Measurements from ENCODE around the gene ZNF688. TPM values are rescaled to one million over a fixed set of nuclear protein-coding genes. Genes with fewer than 3 reads are reported as not detected.

Gene ZNF688
- total and polyA plus RNA-seq, 2 of the 13 experiments (the other 11 are each of a cell fraction or from before 2014, with no cell fraction given): 2.4 to 5.4 TPM

DNA sequence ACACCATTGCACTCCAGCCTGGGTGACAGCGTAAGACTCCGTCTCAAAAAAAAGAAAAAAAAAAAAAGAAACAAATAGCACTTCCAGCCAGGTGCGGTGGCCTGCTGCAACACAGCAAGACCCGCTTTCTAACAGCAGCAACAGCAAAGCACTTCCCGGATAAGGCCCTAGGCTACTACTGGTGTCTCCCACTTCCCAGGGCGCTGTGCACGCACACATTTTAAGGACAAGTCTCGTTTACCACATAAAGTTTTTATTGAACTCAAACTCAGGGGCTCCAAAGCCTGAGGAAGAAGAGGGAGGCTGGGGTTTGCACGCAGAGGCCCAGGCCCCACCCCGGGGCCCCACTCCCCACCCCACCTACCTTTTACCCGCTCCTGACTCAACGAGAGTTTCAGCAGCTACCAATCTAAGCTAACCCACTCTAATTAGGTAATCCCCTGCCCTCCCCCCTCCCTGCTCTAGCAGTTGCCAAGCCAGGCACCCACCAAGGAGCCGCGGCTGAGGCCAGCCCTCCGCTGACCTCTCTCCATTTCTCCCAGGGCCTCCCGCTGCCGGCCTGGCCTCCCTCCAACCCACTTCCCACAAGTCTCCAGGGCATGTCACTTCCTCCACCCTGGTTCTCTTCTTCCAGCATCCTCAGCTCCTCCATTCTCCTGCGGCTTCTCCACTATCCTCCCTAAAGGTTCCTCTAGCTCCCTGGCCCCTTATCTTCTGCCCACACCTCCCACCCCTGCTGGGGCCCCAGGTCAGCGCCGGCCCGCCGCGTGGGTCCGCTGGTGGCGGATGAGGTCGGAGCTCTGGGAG is 47.5 kb downstream of the ZNF688 start (continued):
- TF ChIP-seq, protein P1, sequence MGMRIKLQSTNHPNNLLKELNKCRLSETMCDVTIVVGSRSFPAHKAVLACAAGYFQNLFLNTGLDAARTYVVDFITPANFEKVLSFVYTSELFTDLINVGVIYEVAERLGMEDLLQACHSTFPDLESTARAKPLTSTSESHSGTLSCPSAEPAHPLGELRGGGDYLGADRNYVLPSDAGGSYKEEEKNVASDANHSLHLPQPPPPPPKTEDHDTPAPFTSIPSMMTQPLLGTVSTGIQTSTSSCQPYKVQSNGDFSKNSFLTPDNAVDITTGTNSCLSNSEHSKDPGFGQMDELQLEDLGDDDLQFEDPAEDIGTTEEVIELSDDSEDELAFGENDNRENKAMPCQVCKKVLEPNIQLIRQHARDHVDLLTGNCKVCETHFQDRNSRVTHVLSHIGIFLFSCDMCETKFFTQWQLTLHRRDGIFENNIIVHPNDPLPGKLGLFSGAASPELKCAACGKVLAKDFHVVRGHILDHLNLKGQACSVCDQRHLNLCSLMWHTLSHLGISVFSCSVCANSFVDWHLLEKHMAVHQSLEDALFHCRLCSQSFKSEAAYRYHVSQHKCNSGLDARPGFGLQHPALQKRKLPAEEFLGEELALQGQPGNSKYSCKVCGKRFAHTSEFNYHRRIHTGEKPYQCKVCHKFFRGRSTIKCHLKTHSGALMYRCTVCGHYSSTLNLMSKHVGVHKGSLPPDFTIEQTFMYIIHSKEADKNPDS (CRISPR knock-in tag; IDR thresholded peaks at IDR 0.05): no peak
- no peak for TF ChIP-seq ZSCAN12 (CRISPR knock-in tag; IDR thresholded peaks at IDR 0.05)
- no peak for TF ChIP-seq RBFOX2 (IDR thresholded peaks at IDR 0.05; ENCODE audit: low read depth, low read length)
- no peak for TF ChIP-seq ZSCAN31 (CRISPR knock-in tag; IDR thresholded peaks at IDR 0.05; ENCODE audit: low read depth)
- TF ChIP-seq, protein P2, sequence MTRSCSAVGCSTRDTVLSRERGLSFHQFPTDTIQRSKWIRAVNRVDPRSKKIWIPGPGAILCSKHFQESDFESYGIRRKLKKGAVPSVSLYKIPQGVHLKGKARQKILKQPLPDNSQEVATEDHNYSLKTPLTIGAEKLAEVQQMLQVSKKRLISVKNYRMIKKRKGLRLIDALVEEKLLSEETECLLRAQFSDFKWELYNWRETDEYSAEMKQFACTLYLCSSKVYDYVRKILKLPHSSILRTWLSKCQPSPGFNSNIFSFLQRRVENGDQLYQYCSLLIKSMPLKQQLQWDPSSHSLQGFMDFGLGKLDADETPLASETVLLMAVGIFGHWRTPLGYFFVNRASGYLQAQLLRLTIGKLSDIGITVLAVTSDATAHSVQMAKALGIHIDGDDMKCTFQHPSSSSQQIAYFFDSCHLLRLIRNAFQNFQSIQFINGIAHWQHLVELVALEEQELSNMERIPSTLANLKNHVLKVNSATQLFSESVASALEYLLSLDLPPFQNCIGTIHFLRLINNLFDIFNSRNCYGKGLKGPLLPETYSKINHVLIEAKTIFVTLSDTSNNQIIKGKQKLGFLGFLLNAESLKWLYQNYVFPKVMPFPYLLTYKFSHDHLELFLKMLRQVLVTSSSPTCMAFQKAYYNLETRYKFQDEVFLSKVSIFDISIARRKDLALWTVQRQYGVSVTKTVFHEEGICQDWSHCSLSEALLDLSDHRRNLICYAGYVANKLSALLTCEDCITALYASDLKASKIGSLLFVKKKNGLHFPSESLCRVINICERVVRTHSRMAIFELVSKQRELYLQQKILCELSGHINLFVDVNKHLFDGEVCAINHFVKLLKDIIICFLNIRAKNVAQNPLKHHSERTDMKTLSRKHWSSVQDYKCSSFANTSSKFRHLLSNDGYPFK (CRISPR knock-in tag; IDR thresholded peaks at IDR 0.05; ENCODE audit: borderline replicate concordance): no peak
- TF ChIP-seq SRSF1 (optimal IDR thresholded peaks at IDR 0.05; ENCODE audit: low read depth, low read length): no peak
- no peak for TF ChIP-seq RCOR2 (CRISPR knock-in tag; IDR thresholded peaks at IDR 0.05)
- TF ChIP-seq, protein P3, sequence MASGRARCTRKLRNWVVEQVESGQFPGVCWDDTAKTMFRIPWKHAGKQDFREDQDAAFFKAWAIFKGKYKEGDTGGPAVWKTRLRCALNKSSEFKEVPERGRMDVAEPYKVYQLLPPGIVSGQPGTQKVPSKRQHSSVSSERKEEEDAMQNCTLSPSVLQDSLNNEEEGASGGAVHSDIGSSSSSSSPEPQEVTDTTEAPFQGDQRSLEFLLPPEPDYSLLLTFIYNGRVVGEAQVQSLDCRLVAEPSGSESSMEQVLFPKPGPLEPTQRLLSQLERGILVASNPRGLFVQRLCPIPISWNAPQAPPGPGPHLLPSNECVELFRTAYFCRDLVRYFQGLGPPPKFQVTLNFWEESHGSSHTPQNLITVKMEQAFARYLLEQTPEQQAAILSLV (CRISPR knock-in tag; IDR thresholded peaks at IDR 0.05; ENCODE audit: borderline replicate concordance): no peak
- no peak for TF ChIP-seq PLRG1 (conservative IDR thresholded peaks at IDR 0.05)
- TF ChIP-seq MAZ (IDR thresholded peaks at IDR 0.05; ENCODE audit: borderline replicate concordance, low read depth, low read length): no peak
- TF ChIP-seq MAZ (CRISPR knock-in tag; IDR thresholded peaks at IDR 0.05; ENCODE audit: low read depth): no peak
- TF ChIP-seq HOXD1 (CRISPR knock-in tag; IDR thresholded peaks at IDR 0.05): no peak
- TF ChIP-seq ZNF333 (CRISPR knock-in tag; IDR thresholded peaks at IDR 0.05; ENCODE audit: borderline replicate concordance): no peak
- TF ChIP-seq, protein P4, sequence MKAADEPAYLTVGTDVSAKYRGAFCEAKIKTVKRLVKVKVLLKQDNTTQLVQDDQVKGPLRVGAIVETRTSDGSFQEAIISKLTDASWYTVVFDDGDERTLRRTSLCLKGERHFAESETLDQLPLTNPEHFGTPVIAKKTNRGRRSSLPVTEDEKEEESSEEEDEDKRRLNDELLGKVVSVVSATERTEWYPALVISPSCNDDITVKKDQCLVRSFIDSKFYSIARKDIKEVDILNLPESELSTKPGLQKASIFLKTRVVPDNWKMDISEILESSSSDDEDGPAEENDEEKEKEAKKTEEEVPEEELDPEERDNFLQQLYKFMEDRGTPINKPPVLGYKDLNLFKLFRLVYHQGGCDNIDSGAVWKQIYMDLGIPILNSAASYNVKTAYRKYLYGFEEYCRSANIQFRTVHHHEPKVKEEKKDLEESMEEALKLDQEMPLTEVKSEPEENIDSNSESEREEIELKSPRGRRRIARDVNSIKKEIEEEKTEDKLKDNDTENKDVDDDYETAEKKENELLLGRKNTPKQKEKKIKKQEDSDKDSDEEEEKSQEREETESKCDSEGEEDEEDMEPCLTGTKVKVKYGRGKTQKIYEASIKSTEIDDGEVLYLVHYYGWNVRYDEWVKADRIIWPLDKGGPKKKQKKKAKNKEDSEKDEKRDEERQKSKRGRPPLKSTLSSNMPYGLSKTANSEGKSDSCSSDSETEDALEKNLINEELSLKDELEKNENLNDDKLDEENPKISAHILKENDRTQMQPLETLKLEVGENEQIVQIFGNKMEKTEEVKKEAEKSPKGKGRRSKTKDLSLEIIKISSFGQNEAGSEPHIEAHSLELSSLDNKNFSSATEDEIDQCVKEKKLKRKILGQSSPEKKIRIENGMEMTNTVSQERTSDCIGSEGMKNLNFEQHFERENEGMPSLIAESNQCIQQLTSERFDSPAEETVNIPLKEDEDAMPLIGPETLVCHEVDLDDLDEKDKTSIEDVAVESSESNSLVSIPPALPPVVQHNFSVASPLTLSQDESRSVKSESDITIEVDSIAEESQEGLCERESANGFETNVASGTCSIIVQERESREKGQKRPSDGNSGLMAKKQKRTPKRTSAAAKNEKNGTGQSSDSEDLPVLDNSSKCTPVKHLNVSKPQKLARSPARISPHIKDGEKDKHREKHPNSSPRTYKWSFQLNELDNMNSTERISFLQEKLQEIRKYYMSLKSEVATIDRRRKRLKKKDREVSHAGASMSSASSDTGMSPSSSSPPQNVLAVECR (CRISPR knock-in tag; IDR thresholded peaks at IDR 0.05; ENCODE audit: borderline replicate concordance): no peak
- TF ChIP-seq, protein P5, sequence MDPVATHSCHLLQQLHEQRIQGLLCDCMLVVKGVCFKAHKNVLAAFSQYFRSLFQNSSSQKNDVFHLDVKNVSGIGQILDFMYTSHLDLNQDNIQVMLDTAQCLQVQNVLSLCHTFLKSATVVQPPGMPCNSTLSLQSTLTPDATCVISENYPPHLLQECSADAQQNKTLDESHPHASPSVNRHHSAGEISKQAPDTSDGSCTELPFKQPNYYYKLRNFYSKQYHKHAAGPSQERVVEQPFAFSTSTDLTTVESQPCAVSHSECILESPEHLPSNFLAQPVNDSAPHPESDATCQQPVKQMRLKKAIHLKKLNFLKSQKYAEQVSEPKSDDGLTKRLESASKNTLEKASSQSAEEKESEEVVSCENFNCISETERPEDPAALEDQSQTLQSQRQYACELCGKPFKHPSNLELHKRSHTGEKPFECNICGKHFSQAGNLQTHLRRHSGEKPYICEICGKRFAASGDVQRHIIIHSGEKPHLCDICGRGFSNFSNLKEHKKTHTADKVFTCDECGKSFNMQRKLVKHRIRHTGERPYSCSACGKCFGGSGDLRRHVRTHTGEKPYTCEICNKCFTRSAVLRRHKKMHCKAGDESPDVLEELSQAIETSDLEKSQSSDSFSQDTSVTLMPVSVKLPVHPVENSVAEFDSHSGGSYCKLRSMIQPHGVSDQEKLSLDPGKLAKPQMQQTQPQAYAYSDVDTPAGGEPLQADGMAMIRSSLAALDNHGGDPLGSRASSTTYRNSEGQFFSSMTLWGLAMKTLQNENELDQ (CRISPR knock-in tag; IDR thresholded peaks at IDR 0.05; ENCODE audit: borderline replicate concordance): no peak

Data from HepG2 (cell line).